ENCODE results near the gene UBASH3A.
A peak's percentile ranks its signal among the peaks of the same experiment; 100 is the strongest.

Gene UBASH3A

DNA sequence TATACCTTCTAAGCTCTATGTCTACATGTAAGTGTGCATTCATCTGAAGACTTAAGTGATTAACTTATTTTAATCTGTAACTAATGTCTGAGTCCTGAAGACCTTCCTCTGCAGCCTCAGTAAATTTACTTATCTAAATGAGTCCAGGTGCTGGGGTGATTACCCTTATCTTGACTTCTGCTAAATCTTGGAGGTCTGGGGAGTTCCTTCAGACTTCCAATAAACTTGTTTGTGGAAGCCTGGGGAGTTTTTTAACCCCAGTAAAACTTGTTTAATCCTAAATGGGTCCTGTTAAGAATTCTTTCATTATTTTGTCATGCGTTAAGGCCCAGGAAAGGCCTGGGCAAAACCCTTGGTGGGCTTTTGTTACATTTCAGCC is 55.4 kb downstream of the UBASH3A start:
- Histone ChIP-seq H3K9me3 (ENCODE audit: control extremely low read depth in 1 of 5, control insufficient read depth in 4 of 5, insufficient read depth in 2 of 5, low read depth in 1 of 5, low read length in 4 of 5) (no peaks in the 10 kb centered on the region), H3K36me3 (ENCODE audit: control insufficient read depth in 4 of 4, insufficient read depth in 4 of 4, low read length in 3 of 4) (no peaks in the 10 kb centered on the region), H3K4me1 (ENCODE audit: control extremely low read depth in 1 of 4, control insufficient read depth in 4 of 4, insufficient read depth in 4 of 4, low read length in 3 of 4) (peaks cover 14 to 67% (median 53%) of the 10 kb centered on the region in 4 experiments), H3K27me3 (replicated peaks in 2 of 5; ENCODE audit: control insufficient read depth in 4 of 5, insufficient read depth in 5 of 5, low read length in 4 of 5) (no peaks in the 10 kb centered on the region), H3K4me3 (ENCODE audit: control insufficient read depth in 1 of 7, extremely low read depth in 1 of 7, insufficient read depth in 4 of 7, low read depth in 2 of 7, low read length in 6 of 7) (no peak overlapping the region), H3K27ac (ENCODE audit: insufficient read depth in 1 of 2, low read depth in 1 of 2, low read length in 2 of 2, poor library complexity in 1 of 2, severe bottlenecking in 2 of 2) (no peak overlapping the region)
- ChIA-PET POLR2A (no interaction called here), CTCF (interaction anchor here (1.0 to 3.3 kb wide), 3 partner anchors 14 to 77 kb away, joined by 3 to 12 read pairs (median 3); no protein-coding TSS in a partner anchor)
- DNase-seq, result no peak
- WGBS (ENCODE audit: insufficient coverage), result 100% methylated on average over 1 of the region's 1 CpG

DNA sequence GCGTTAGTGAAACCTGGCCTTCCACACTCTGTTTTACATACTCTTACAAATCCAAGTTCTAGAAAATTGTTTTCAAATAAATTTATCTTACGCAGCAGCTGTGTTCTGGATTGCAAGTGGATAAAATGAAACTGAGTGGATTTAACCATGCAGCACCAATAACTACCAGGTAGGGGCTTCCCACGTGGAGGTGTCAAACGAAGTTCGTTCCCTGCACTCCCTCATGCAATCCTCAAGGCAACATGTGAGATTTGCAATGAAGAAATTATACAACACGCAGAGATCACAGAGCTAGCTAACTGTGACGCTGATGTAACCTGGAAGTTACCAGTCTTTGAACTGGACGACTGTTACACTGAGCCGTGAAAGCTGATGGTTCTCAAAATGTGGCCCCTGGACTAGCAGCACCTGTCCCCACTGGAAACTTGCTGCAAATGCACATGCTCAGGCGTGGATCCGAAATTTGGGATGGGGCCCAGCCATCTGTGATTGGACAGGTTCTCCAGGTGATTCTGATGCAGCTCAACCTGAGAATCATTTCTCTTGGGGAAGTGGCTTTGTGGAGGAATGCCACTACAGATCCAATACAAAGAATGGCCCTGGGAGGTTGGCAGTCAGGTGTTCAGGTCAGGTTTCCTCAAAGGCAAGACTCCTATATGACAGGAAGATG is 56.0 kb downstream of the UBASH3A start:
- H3K27ac ChIP-seq (ENCODE audit: insufficient read depth in 1 of 2, low read depth in 1 of 2, low read length in 2 of 2, poor library complexity in 1 of 2, severe bottlenecking in 2 of 2), result peak overlapping the region; percentile 84 to 89
- POLR2A ChIA-PET, result interaction anchor here (0.6 kb wide), 1 partner anchor 287 kb away, joined by 3 read pairs; no protein-coding TSS in a partner anchor
- H3K9me3 ChIP-seq (ENCODE audit: control extremely low read depth in 1 of 5, control insufficient read depth in 4 of 5, insufficient read depth in 2 of 5, low read depth in 1 of 5, low read length in 4 of 5), result no peaks in the 10 kb centered on the region
- peak overlapping the region in 1 of 7 experiments; percentile 38 for H3K4me3 ChIP-seq (ENCODE audit: control insufficient read depth in 1 of 7, extremely low read depth in 1 of 7, insufficient read depth in 4 of 7, low read depth in 2 of 7, low read length in 6 of 7)
- H3K27me3 ChIP-seq (replicated peaks in 2 of 5; ENCODE audit: control insufficient read depth in 4 of 5, insufficient read depth in 5 of 5, low read length in 4 of 5), result no peaks in the 10 kb centered on the region
- no peak for DNase-seq
- CTCF ChIA-PET, result interaction anchor here (0.8 to 3.3 kb wide), 7 partner anchors 13 to 149 kb away, joined by 3 to 12 read pairs (median 3); no protein-coding TSS in a partner anchor
- peaks cover 18 to 67% (median 54%) of the 10 kb centered on the region in 4 experiments for H3K4me1 ChIP-seq (ENCODE audit: control extremely low read depth in 1 of 4, control insufficient read depth in 4 of 4, insufficient read depth in 4 of 4, low read length in 3 of 4)
- WGBS (ENCODE audit: insufficient coverage), result 91% methylated on average over 7 of the region's 11 CpGs
- no peaks in the 10 kb centered on the region for H3K36me3 ChIP-seq (ENCODE audit: control insufficient read depth in 4 of 4, insufficient read depth in 4 of 4, low read length in 3 of 4)

DNA sequence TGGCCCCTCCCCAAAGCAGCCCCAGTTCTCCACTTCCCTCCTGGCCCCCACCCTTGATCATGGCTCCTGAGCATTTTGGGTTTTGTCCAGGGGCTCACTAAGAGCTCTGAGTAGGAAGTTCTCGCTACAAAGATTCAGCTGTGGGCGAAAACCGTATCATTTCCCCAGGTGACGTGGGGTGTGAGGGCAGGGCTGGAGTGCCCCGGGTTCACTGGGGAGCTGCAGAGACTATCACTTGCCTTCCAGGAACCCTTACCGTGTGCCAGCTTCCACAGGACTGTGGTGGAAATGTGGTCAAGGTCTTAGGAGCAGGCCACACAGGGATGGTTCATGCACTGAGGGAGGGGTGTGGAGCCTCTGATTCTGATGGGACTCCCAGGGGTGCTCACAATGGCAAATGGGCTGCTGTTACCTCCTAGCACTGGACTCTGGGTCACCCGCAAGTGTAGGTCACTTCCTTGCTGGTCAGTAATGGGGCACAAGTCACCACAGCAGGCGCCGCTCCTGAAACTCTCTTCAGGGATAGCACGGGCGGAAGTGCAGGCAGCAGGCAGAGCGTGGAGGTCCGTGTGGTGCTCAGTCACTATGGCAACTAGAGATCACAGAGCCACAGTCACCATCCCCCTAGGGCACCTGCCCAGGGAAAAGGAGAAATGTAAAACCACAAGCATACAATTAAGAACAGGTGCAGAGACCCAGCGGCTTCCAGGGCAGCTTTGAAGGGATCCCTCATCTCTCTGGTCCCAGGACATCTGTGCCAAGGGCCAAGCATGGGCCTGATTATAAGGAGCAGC is 56.9 kb downstream of the UBASH3A start:
- Histone ChIP-seq H3K27me3 (replicated peaks in 2 of 5; ENCODE audit: control insufficient read depth in 4 of 5, insufficient read depth in 5 of 5, low read length in 4 of 5) (no peaks in the 10 kb centered on the region), H3K4me3 (ENCODE audit: control insufficient read depth in 1 of 7, extremely low read depth in 1 of 7, insufficient read depth in 4 of 7, low read depth in 2 of 7, low read length in 6 of 7) (peak overlapping the region in 1 of 7 experiments; percentile 38), H3K9me3 (ENCODE audit: control extremely low read depth in 1 of 5, control insufficient read depth in 4 of 5, insufficient read depth in 2 of 5, low read depth in 1 of 5, low read length in 4 of 5) (no peaks in the 10 kb centered on the region), H3K4me1 (ENCODE audit: control extremely low read depth in 1 of 4, control insufficient read depth in 4 of 4, insufficient read depth in 4 of 4, low read length in 3 of 4) (peaks cover 24 to 70% (median 61%) of the 10 kb centered on the region in 4 experiments), H3K36me3 (ENCODE audit: control insufficient read depth in 4 of 4, insufficient read depth in 4 of 4, low read length in 3 of 4) (no peaks in the 10 kb centered on the region), H3K27ac (ENCODE audit: insufficient read depth in 1 of 2, low read depth in 1 of 2, low read length in 2 of 2, poor library complexity in 1 of 2, severe bottlenecking in 2 of 2) (peak overlapping the region; percentile 84 to 89)
- peak; percentile 85 to 95 (median 95) for DNase-seq
- POLR2A ChIA-PET, result no interaction called here
- CTCF ChIA-PET, result interaction anchor here (0.5 to 3.3 kb wide), 6 partner anchors 9 to 125 kb away, joined by 3 to 12 read pairs (median 6); no protein-coding TSS in a partner anchor
- 33% methylated on average over 6 of the region's 14 CpGs for WGBS (ENCODE audit: insufficient coverage)

DNA sequence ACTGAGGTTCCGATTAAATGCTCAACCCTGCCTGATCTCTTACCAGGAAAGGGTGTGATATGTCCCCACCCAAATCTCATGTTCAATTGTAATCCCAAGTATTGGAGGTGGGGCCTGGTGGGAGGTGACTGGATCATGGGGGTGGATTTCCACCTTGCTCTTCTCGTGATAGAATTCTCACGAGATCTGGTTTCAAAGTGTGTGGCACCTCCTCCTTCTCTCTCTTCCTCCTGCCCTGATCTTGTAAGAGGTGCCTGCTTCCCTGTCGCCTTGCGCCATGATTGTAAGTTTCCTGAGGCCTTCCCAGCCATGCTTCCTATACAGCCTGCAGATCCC is 57.5 kb downstream of the UBASH3A start:
- POLR2A ChIA-PET, result interaction anchor here (1.0 kb wide), 1 partner anchor 9 kb away, joined by 3 read pairs; no protein-coding TSS in a partner anchor
- CTCF ChIA-PET, result interaction anchor here (1.3 to 3.3 kb wide), 4 partner anchors 61 to 77 kb away, joined by 3 to 12 read pairs (median 9); no protein-coding TSS in a partner anchor
- H3K27ac ChIP-seq (ENCODE audit: insufficient read depth in 1 of 2, low read depth in 1 of 2, low read length in 2 of 2, poor library complexity in 1 of 2, severe bottlenecking in 2 of 2), result peak overlapping the region in 1 of 2 experiments; percentile 89

DNA sequence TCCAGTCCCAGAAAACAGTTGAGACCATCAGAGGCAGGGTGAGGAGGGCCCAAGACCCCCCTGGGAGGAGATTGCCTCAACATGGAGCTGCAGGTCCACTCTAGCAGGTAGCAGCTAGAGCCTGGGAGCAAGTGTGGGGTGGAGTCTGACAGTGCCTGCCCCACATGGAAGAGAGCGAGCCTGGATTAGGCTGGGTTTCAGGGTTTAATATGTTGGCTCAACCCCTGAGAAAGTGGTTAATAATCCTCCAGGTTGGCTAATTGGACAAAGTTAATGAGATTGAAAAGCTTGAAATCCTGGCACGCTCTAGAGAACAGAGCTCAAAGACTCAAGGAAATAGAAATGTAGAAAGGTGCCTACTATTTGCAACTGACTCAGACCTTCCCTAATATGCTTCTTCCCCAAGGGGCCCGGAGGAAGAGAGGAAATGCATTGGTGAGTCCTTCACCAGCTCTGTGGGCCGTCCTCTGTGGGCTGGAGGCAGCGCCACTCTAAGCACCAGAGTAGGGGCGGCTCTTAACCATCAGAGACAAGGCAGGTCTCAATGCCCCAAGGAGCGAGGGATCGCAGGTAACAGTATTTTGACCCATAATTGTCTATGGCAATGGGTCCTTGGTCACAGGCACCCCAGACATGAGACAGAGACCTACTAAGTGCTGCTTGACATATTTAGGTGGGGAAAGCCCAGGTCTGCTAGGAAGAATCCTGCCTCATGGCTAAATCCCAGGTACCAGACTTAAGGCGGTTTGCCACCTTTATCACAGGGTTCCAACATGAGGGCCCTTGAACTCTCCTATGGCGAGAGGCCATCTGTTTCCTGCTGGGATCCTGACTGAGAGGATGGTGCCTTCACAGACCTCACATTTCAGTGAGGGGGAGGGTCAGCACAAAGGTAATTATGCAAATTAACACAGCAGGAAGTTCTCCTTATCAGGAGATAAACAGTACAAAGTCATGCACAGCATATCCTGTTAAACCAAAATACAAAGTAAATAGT is 58.5 kb downstream of the UBASH3A start:
- Histone ChIP-seq H3K4me3 (ENCODE audit: control insufficient read depth in 1 of 7, extremely low read depth in 1 of 7, insufficient read depth in 4 of 7, low read depth in 2 of 7, low read length in 6 of 7) (peak overlapping the region in 1 of 7 experiments; percentile 10), H3K4me1 (ENCODE audit: control extremely low read depth in 1 of 4, control insufficient read depth in 4 of 4, insufficient read depth in 4 of 4, low read length in 3 of 4) (peaks cover 29 to 86% (median 74%) of the 10 kb centered on the region in 4 experiments), H3K36me3 (ENCODE audit: control insufficient read depth in 4 of 4, insufficient read depth in 4 of 4, low read length in 3 of 4) (no peaks in the 10 kb centered on the region), H3K27ac (ENCODE audit: insufficient read depth in 1 of 2, low read depth in 1 of 2, low read length in 2 of 2, poor library complexity in 1 of 2, severe bottlenecking in 2 of 2) (no peak overlapping the region), H3K9me3 (ENCODE audit: control extremely low read depth in 1 of 5, control insufficient read depth in 4 of 5, insufficient read depth in 2 of 5, low read depth in 1 of 5, low read length in 4 of 5) (no peaks in the 10 kb centered on the region), H3K27me3 (replicated peaks in 2 of 5; ENCODE audit: control insufficient read depth in 4 of 5, insufficient read depth in 5 of 5, low read length in 4 of 5) (no peaks in the 10 kb centered on the region)
- CTCF ChIA-PET, result interaction anchor here (0.6 to 7.5 kb wide), 5 partner anchors 8 to 76 kb away, joined by 3 to 61 read pairs (median 11); no protein-coding TSS in a partner anchor
- peak in 2 of 3 donors; percentile 71 to 75 for DNase-seq
- 58% methylated on average over 8 of the region's 10 CpGs for WGBS (ENCODE audit: insufficient coverage)
- POLR2A ChIA-PET, result interaction anchor here (1.0 to 1.4 kb wide), 2 partner anchors 10 kb away, joined by 3 read pairs; no protein-coding TSS in a partner anchor

More for the DNA sequence above, 57.5 kb downstream of the UBASH3A start:
- no peak for DNase-seq
- Histone ChIP-seq H3K4me1 (ENCODE audit: control extremely low read depth in 1 of 4, control insufficient read depth in 4 of 4, insufficient read depth in 4 of 4, low read length in 3 of 4) (peaks cover 24 to 76% (median 66%) of the 10 kb centered on the region in 4 experiments), H3K4me3 (ENCODE audit: control insufficient read depth in 1 of 7, extremely low read depth in 1 of 7, insufficient read depth in 4 of 7, low read depth in 2 of 7, low read length in 6 of 7) (no peak overlapping the region), H3K9me3 (ENCODE audit: control extremely low read depth in 1 of 5, control insufficient read depth in 4 of 5, insufficient read depth in 2 of 5, low read depth in 1 of 5, low read length in 4 of 5) (no peaks in the 10 kb centered on the region), H3K36me3 (ENCODE audit: control insufficient read depth in 4 of 4, insufficient read depth in 4 of 4, low read length in 3 of 4) (no peaks in the 10 kb centered on the region), H3K27me3 (replicated peaks in 2 of 5; ENCODE audit: control insufficient read depth in 4 of 5, insufficient read depth in 5 of 5, low read length in 4 of 5) (no peaks in the 10 kb centered on the region)
- WGBS (ENCODE audit: insufficient coverage), result 89% methylated on average over 4 of the region's 5 CpGs

DNA sequence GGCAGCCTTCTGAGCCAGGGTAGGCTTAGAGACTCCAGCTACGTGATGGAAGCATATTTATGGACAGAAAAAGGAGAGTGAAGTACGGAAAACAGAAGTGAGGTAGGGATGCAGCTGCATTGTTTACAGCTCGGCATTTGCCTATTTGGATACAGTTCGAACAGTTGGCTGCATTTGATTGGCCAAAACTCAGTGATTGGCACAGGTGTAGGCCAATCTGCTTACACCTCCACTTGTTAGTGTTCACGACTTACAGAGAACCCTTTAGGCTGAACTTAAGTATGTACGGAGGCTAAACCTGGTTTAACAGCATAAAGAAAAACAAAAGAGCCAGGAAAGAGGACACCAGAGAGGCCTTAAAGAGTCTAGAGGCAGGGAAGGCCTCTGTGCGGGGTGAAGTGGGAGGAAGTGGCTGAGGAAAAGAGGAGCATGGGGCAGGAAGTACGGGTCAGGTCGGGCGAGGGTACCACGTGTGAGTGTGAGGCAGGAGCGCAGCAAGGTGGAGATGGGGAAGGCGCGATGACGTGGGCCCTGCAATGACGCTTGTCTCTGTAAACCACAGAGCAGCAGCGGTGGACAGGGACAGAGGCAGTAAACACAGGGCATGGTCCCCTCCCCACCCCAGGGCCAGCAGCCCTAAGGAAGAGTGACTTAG is 60.3 kb downstream of the UBASH3A start:
- POLR2A ChIA-PET, result interaction anchor here (1.1 to 1.4 kb wide), 2 partner anchors 12 to 345 kb away, joined by 3 to 5 read pairs; no protein-coding TSS in a partner anchor
- Histone ChIP-seq H3K9me3 (ENCODE audit: control extremely low read depth in 1 of 5, control insufficient read depth in 4 of 5, insufficient read depth in 2 of 5, low read depth in 1 of 5, low read length in 4 of 5) (no peaks in the 10 kb centered on the region), H3K4me1 (ENCODE audit: control extremely low read depth in 1 of 4, control insufficient read depth in 4 of 4, insufficient read depth in 4 of 4, low read length in 3 of 4) (peaks cover 41 to 100% (median 89%) of the 10 kb centered on the region in 4 experiments), H3K27ac (ENCODE audit: insufficient read depth in 1 of 2, low read depth in 1 of 2, low read length in 2 of 2, poor library complexity in 1 of 2, severe bottlenecking in 2 of 2) (peak overlapping the region; percentile 71), H3K4me3 (ENCODE audit: control insufficient read depth in 1 of 7, extremely low read depth in 1 of 7, insufficient read depth in 4 of 7, low read depth in 2 of 7, low read length in 6 of 7) (peak overlapping the region in 3 of 7 experiments; percentile 11 to 36 (median 29)), H3K27me3 (replicated peaks in 2 of 5; ENCODE audit: control insufficient read depth in 4 of 5, insufficient read depth in 5 of 5, low read length in 4 of 5) (no peaks in the 10 kb centered on the region), H3K36me3 (ENCODE audit: control insufficient read depth in 4 of 4, insufficient read depth in 4 of 4, low read length in 3 of 4) (no peaks in the 10 kb centered on the region)
- CTCF ChIA-PET, result interaction anchor here (0.7 to 7.5 kb wide), 7 partner anchors 11 to 347 kb away, joined by 3 to 61 read pairs (median 4); no protein-coding TSS in a partner anchor
- 44% methylated on average over 17 of the region's 17 CpGs for whole genome bisulfite sequencing (ENCODE audit: insufficient coverage)
- peak; percentile 88 to 91 (median 90) for DNase-seq

Data from common myeloid progenitor, CD34-positive (primary cell).